ENCODE data around the gene ZNF865. TPM values are rescaled to one million over a fixed set of nuclear protein-coding genes. Genes with fewer than 3 reads are reported as not detected.

The ZNF865 gene
- total and polyA plus RNA-seq, 4 donors, result 1.1 to 16.4 (median 9.6) TPM

GRCh38 chr19:55599842-55600661 lies 5.4 kb upstream of the ZNF865 start, which contains the start of gene ZNF524:
Gene ZNF524, plus strand, starts transcription at chr19:55600288. Its CDS starts 1,825 bp downstream, at chr19:55602113.
- ATAC-seq (ENCODE audit: low FRiP score), result peak; percentile 83

DNA sequence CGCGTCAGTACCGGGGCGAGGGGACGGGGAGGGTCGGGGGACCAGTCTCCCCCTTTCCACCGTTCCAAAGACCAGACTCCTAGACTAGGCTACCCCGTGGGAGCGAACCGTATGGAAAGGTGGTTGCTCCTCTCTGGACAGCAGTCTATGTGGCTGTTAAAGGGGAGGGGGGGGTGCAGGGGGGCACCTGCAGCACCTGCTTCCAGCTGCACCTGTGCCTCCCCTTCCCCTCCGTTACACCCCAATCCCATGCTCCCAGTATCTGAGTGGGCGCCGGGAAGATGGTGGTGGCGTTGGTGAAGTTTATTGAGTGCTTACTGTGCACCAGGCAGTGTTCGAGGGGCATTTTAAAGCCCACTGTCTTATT lies 4.8 kb upstream of the ZNF865 start:
- DNase-seq (no peak), ATAC-seq (ENCODE audit: low FRiP score) (no peak)
- H3K9me3 ChIP-seq (ENCODE audit: control insufficient read depth, low read length), result no peaks in the 10 kb centered on the region
- H3K4me1 ChIP-seq (ENCODE audit: control insufficient read depth in 1 of 2, insufficient read depth in 2 of 2, low read length in 2 of 2), result no peaks in the 10 kb centered on the region
- no peaks in the 10 kb centered on the region for H3K27me3 ChIP-seq (ENCODE audit: control insufficient read depth in 1 of 2, insufficient read depth in 2 of 2, low read length in 1 of 2)
- intact Hi-C loops (cut with DNase I), result no loop called here
- H3K36me3 ChIP-seq (ENCODE audit: control insufficient read depth in 1 of 2, insufficient read depth in 2 of 2, low read length in 1 of 2), result peaks cover 0 to 1% of the 10 kb centered on the region in 2 donors
- H3K27ac ChIP-seq (ENCODE audit: low read depth in 1 of 2, low read length in 2 of 2), result peak overlapping the region; percentile 45
- peak overlapping the region; percentile 67 to 72 for H3K4me3 ChIP-seq (ENCODE audit: low read length in 2 of 2)
- WGBS, 2 donors, result 3 to 6% methylated on average over 15 of the region's 15 CpGs

More at GRCh38 chr19:55599842-55600661, 5.4 kb upstream of the ZNF865 start, which contains the start of gene ZNF524:
- peak within 1 kb of the TSS; percentile 72 to 82 for H3K4me3 ChIP-seq (ENCODE audit: low read length in 2 of 2)
- 0% methylated on average over 55 to 97 of the region's 97 CpGs for WGBS, 2 donors
- no peaks in the 10 kb centered on the region for H3K4me1 ChIP-seq (ENCODE audit: control insufficient read depth in 1 of 2, insufficient read depth in 2 of 2, low read length in 2 of 2)
- H3K27me3 ChIP-seq (ENCODE audit: control insufficient read depth in 1 of 2, insufficient read depth in 2 of 2, low read length in 1 of 2), result no peaks in the 10 kb centered on the region
- peak within 1 kb of the TSS; percentile 83 to 89 for H3K27ac ChIP-seq (ENCODE audit: low read depth in 1 of 2, low read length in 2 of 2)
- peaks cover 0 to 3% of the 10 kb centered on the region in 2 donors for H3K36me3 ChIP-seq (ENCODE audit: control insufficient read depth in 1 of 2, insufficient read depth in 2 of 2, low read length in 1 of 2)
- intact Hi-C loops (cut with DNase I), result loop anchor here in 1 of 2 donors (1.0 kb wide), 1 partner anchor 13 kb away; no protein-coding TSS in a partner anchor
- DNase-seq, result peak; percentile 89 to 93
- no peaks in the 10 kb centered on the region for H3K9me3 ChIP-seq (ENCODE audit: control insufficient read depth, low read length)

DNA sequence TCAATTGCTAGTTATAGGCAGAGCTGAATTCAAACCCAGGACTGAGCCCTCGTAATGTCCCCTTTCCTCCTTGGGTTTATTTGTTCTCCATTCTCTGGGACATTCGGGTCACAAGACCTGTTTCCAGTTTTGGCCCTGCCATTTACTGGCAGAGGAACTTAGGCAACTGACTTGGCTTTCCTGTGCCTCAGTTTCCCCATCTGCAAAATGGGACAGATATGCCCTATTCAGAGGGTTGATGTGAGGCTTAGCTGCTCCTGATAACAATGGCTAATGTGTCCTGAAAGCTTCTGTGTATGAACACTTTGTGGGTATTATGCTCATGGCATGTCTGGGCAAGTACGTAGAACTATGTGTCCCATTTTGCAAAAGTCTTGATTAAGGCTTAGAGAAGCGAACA lies 4.4 kb upstream of the ZNF865 start:
- no peak for DNase-seq
- WGBS, 2 donors, result 68 to 77% methylated on average over 4 of the region's 4 CpGs
- no peak for ATAC-seq (ENCODE audit: low FRiP score)
- Histone ChIP-seq H3K27me3 (ENCODE audit: control insufficient read depth in 1 of 2, insufficient read depth in 2 of 2, low read length in 1 of 2) (no peaks in the 10 kb centered on the region), H3K4me1 (ENCODE audit: control insufficient read depth in 1 of 2, insufficient read depth in 2 of 2, low read length in 2 of 2) (no peaks in the 10 kb centered on the region), H3K36me3 (ENCODE audit: control insufficient read depth in 1 of 2, insufficient read depth in 2 of 2, low read length in 1 of 2) (no peaks in the 10 kb centered on the region), H3K27ac (ENCODE audit: low read depth in 1 of 2, low read length in 2 of 2) (peak overlapping the region in 1 of 2 donors; percentile 45), H3K4me3 (ENCODE audit: low read length in 2 of 2) (peak overlapping the region in 1 of 2 donors; percentile 72), H3K9me3 (ENCODE audit: control insufficient read depth, low read length) (no peaks in the 10 kb centered on the region)
- intact Hi-C loops (cut with DNase I), result no loop called here

GRCh38 chr19:55602104-55603001 lies 3.1 kb upstream of the ZNF865 start:
- Histone ChIP-seq H3K4me1 (ENCODE audit: control insufficient read depth in 1 of 2, insufficient read depth in 2 of 2, low read length in 2 of 2) (no peaks in the 10 kb centered on the region), H3K27ac (ENCODE audit: low read depth in 1 of 2, low read length in 2 of 2) (no peak overlapping the region), H3K36me3 (ENCODE audit: control insufficient read depth in 1 of 2, insufficient read depth in 2 of 2, low read length in 1 of 2) (no peaks in the 10 kb centered on the region), H3K4me3 (ENCODE audit: low read length in 2 of 2) (no peak overlapping the region), H3K27me3 (ENCODE audit: control insufficient read depth in 1 of 2, insufficient read depth in 2 of 2, low read length in 1 of 2) (no peaks in the 10 kb centered on the region), H3K9me3 (ENCODE audit: control insufficient read depth, low read length) (no peaks in the 10 kb centered on the region)
- DNase-seq (no peak), ATAC-seq (ENCODE audit: low FRiP score) (no peak)
- intact Hi-C loops (cut with DNase I), result no loop called here
- 90% methylated on average over 59 to 60 of the region's 60 CpGs for WGBS, 2 donors

- H3K9me3 ChIP-seq (ENCODE audit: control insufficient read depth, low read length), result no peaks in the 10 kb centered on the region
- H3K27ac ChIP-seq (ENCODE audit: low read depth in 1 of 2, low read length in 2 of 2), result no peak overlapping the region
- ATAC-seq (ENCODE audit: low FRiP score) (no peak), DNase-seq (no peak)
- H3K4me3 ChIP-seq (ENCODE audit: low read length in 2 of 2), result no peak overlapping the region
- intact Hi-C loops (cut with DNase I), result no loop called here
- H3K27me3 ChIP-seq (ENCODE audit: control insufficient read depth in 1 of 2, insufficient read depth in 2 of 2, low read length in 1 of 2), result no peaks in the 10 kb centered on the region
- no peaks in the 10 kb centered on the region for H3K36me3 ChIP-seq (ENCODE audit: control insufficient read depth in 1 of 2, insufficient read depth in 2 of 2, low read length in 1 of 2)
- no peaks in the 10 kb centered on the region for H3K4me1 ChIP-seq (ENCODE audit: control insufficient read depth in 1 of 2, insufficient read depth in 2 of 2, low read length in 2 of 2)
- 86 to 87% methylated on average over 21 of the region's 21 CpGs for WGBS, 2 donors
Observed at GRCh38 chr19:55603115-55603514, 2.3 kb upstream of the ZNF865 start.

- H3K4me3 ChIP-seq (ENCODE audit: low read length in 2 of 2), result no peak overlapping the region
- ATAC-seq (ENCODE audit: low FRiP score), result no peak
- WGBS, 2 donors, result 69 to 70% methylated on average over 22 of the region's 22 CpGs
- no peak overlapping the region for H3K27ac ChIP-seq (ENCODE audit: low read depth in 1 of 2, low read length in 2 of 2)
- no peaks in the 10 kb centered on the region for H3K27me3 ChIP-seq (ENCODE audit: control insufficient read depth in 1 of 2, insufficient read depth in 2 of 2, low read length in 1 of 2)
- DNase-seq, result no peak
- no peaks in the 10 kb centered on the region for H3K4me1 ChIP-seq (ENCODE audit: control insufficient read depth in 1 of 2, insufficient read depth in 2 of 2, low read length in 2 of 2)
- intact Hi-C loops (cut with DNase I), result no loop called here
- no peaks in the 10 kb centered on the region for H3K36me3 ChIP-seq (ENCODE audit: control insufficient read depth in 1 of 2, insufficient read depth in 2 of 2, low read length in 1 of 2)
- no peaks in the 10 kb centered on the region for H3K9me3 ChIP-seq (ENCODE audit: control insufficient read depth, low read length)
Observed at GRCh38 chr19:55603581-55604292, 1.7 kb upstream of the ZNF865 start.

GRCh38 chr19:55605207-55605636 lies 225 bp upstream of the ZNF865 start:
- H3K36me3 ChIP-seq (ENCODE audit: control insufficient read depth in 1 of 2, insufficient read depth in 2 of 2, low read length in 1 of 2), result peaks cover 0 to 1% of the 10 kb centered on the region in 2 donors
- intact Hi-C loops (cut with DNase I), result loop anchor here in 1 of 2 donors (5.0 kb wide), 1 partner anchor 88 kb away; no protein-coding TSS in a partner anchor
- no peaks in the 10 kb centered on the region for H3K27me3 ChIP-seq (ENCODE audit: control insufficient read depth in 1 of 2, insufficient read depth in 2 of 2, low read length in 1 of 2)
- H3K4me3 ChIP-seq (ENCODE audit: low read length in 2 of 2), result peak overlapping the region; percentile 69 to 81
- H3K9me3 ChIP-seq (ENCODE audit: control insufficient read depth, low read length), result no peaks in the 10 kb centered on the region
- WGBS, 2 donors, result 1% methylated on average over 29 to 43 of the region's 43 CpGs
- DNase-seq (peak; percentile 99 to 100), ATAC-seq (ENCODE audit: low FRiP score) (peak; percentile 91)
- H3K27ac ChIP-seq (ENCODE audit: low read depth in 1 of 2, low read length in 2 of 2), result peak overlapping the region in 1 of 2 donors; percentile 77
- no peaks in the 10 kb centered on the region for H3K4me1 ChIP-seq (ENCODE audit: control insufficient read depth in 1 of 2, insufficient read depth in 2 of 2, low read length in 2 of 2)

DNA sequence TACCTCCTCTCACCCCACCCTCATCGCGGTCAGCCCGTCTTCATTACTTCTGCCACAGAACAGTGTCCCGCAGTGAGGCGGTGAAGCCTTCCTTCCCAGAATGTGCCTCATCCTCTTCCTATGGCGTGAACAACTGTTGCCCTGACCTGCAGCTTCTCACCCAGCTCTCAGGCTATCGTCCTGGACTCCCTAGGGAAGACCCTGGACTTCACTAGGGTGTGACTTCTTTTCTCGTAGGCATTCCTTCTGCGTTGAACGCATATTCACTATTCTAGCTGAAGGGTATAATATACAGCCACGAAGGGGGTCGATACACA lies 982 bp downstream of the ZNF865 start:
- 18 to 20% methylated on average over 12 of the region's 12 CpGs for WGBS, 2 donors
- peaks cover 0 to 1% of the 10 kb centered on the region in 2 donors for H3K36me3 ChIP-seq (ENCODE audit: control insufficient read depth in 1 of 2, insufficient read depth in 2 of 2, low read length in 1 of 2)
- H3K27me3 ChIP-seq (ENCODE audit: control insufficient read depth in 1 of 2, insufficient read depth in 2 of 2, low read length in 1 of 2), result no peaks in the 10 kb centered on the region
- no peaks in the 10 kb centered on the region for H3K4me1 ChIP-seq (ENCODE audit: control insufficient read depth in 1 of 2, insufficient read depth in 2 of 2, low read length in 2 of 2)
- peak overlapping the region in 1 of 2 donors; percentile 69 for H3K4me3 ChIP-seq (ENCODE audit: low read length in 2 of 2)
- H3K27ac ChIP-seq (ENCODE audit: low read depth in 1 of 2, low read length in 2 of 2), result peak overlapping the region in 1 of 2 donors; percentile 20
- DNase-seq (no peak), ATAC-seq (ENCODE audit: low FRiP score) (no peak)
- no peaks in the 10 kb centered on the region for H3K9me3 ChIP-seq (ENCODE audit: control insufficient read depth, low read length)
- intact Hi-C loops (cut with DNase I), result loop anchor here (1.0 to 5.0 kb wide), 2 partner anchors 89 to 90 kb away; no protein-coding TSS in a partner anchor

All from aorta (tissue), 5 donors.